Stimulated activated CD4-positive, alpha-beta T cell treated with anti-CD3 and anti-CD28 coated beads, Interleukin-1b, Interleukin-23, amount 100 ng/mL, for 1 hour (primary cell): ENCODE measurements around the gene S100A7.
"Not testable (repeated sequence)": the region's sequence is repeated elsewhere in the genome, so short reads cannot be mapped to it uniquely, and the experiment has no call there.

Experiments used
- DNase-seq, 2 donors: peaks; one replicate each; pipeline ENCODE4 v3.0.0-alpha.2; 2020; ENCODE audit warnings: low read depth in 2 of 2

The S100A7 gene

GRCh38 chr1:153431002-153431401 is 29.4 kb downstream of the S100A7 start:
- no peak for DNase-seq

- no peak for DNase-seq
Observed at GRCh38 chr1:153430561-153430960, 29.9 kb downstream of the S100A7 start.

DNA sequence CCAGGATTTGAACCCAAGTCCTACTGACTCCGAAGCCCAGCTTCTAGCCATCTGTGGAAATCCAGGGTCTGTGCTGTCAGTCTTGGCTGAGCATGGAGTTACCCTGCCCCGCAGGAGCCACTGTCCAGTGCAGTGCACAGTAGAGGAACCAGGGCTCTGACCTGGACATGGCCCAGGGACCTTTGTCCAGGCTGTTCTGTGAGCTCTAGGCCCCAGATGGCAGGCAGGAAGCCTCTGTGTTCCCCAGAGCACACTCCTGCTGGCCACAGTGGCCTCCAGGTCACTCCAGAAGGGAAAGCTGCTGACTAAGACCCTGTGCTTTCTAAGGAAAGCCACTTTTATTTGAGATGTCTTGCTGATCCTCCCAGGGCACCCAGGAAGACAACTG is 30.3 kb downstream of the S100A7 start:
- DNase-seq: no peak

DNA sequence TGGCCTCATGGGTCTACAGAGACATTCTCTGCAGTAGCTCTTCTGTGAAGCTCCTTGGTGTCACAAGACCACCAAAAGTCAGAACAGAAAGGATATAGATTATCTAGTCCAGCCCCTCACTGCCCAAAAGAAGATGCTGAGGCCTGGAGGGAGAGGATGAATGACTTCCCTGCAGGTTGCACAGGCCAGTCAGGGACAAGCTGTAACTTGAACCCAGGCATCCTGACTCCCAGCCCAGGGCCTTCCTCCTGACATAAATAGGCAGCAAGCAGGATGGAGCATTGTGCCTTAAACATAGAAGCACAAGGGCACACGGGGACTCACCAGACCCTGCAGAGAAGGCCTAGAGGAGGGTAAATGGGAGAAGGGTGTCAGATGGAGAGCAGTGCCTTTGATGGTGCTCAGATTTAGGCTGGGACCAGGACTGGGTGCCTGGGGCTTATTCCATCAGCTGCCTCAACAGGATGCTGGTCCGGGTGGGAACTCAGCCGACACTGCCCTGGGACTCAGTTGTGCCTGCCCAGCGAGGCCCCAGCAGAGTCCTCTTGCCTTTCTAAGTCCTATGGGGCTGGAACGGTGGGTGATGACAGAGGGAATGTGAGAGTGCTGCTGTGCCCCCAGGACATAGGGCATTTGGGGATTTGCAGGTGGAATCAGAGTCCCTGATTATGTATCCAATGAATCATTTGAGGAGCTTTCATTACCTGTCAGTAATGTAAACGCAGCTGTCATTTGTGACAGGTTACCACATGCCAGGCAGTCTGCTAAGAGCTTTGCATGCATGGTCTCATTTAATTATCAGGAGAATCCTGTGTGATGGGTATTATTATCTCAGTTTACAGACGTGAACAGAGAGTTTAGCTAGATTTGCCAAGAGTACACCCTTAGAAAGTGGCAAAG is 30.9 kb downstream of the S100A7 start:
- no peak for DNase-seq

DNA sequence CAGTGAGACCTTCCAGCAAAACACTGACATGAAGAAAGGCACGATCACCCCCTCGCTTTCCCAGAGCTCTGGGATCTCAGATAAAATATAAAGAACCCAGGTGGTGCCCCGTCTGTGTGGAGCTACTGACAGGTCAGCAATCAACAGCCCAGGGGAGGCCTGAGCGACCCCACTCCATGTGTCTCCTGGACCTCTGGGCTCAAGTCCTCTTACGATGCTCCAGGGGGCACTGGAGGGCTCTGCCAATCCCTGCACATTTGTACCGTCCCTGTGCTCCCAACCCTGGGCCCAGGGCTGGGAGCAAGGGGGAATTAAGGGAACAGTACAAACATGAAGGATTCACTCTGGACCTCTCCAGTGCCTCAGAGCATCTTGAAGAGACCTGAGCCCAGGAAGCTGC is 31.7 kb downstream of the S100A7 start:
- no peak for DNase-seq

- DNase-seq: no peak
Observed at GRCh38 chr1:153428073-153428638, 32.3 kb downstream of the S100A7 start.

DNA sequence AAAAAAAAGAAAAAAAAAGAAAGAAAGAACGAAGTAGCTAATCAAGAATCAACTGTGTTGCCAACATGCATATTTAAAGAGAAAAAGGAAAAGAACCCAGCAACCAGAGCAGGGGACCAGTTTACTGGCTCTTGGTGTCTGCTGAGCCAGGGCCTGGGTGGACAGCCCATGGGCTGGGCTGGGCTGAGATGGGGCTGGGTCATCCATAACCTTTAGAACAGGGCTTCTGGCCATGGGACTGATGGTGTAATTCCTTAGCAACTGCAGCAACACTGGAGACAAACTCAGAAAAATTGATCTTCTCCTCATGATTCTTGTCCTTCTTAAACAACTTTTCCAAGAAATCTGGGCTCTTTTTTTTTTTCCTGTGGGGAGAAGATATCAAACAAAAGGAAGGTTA is 33.6 kb downstream of the S100A7 start:
- no peak for DNase-seq

GRCh38 chr1:153422450-153423068 is 37.9 kb downstream of the S100A7 start:
- peak; percentile 13 to 52 for DNase-seq

GRCh38 chr1:153420306-153420705 is 40.1 kb downstream of the S100A7 start:
- DNase-seq: no peak

- not testable (repeated sequence) for DNase-seq
Observed at GRCh38 chr1:153419436-153419793, 41.0 kb downstream of the S100A7 start.

DNA sequence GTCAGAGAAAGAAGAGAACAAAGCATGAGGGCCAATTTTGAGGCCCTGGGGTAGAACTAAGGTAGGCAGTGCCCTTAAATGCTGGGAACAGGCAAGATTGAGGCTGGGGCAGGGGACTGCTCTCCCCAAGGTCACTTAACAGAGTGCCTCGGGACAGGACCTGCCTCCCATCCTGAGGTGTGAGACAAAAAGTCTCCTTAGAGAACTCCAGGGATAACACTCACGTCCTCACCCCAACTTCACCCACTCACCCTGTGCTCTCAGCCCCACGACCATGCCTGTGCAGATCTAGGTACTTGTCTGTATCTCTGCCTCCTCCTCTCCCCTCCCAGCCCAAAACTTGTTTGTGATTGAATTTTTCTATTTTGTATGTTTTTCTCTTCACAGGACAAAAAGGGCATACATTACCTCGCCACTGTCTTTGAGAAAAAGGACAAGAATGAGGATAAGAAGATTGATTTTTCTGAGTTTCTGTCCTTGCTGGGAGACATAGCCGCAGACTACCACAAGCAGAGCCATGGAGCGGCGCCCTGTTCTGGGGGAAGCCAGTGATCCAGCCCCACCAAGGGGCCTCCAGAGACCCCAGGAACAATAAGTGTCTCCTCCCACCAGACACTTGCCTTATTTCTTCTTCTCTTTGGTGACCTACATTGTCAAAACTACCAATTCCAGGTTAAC is 41.6 kb downstream of the S100A7 start:
- DNase-seq: not testable (repeated sequence)

DNA sequence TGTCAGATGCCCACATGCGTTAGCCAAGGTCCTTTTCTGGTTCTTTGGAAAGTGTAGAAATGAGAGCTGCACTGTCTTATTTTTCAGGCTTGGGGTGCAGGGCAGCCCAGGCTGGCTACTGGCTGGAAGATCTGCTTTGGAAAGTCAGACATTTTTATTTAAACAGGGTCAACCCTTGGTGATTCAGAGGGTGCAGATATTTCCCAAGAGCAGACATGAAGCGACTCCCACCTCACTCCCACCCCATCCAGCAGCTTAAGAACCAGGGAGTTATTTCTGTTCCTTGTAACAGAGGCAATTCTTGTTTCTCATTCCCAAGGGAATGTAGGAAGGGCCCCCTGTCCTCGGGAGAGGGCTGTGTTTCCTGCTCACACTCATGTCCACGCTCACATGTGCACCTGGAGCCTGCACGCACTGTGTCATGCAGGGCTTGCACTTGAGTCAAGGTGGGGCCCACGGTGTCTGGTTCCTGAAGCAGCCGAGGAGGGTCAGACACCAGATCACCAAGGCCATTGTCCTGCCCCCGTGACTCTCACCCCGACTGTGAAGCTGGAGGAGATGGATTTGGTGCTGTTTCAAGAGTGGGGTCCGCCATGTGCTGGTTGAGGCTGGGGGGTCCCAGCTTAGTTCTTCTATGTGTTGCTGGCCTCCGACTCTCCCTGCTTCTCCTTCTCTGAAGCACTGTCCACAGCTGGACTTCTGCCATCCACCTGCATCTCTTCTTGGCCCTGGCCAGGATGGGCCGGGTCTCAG is 43.1 kb downstream of the S100A7 start:
- DNase-seq: no peak

DNA sequence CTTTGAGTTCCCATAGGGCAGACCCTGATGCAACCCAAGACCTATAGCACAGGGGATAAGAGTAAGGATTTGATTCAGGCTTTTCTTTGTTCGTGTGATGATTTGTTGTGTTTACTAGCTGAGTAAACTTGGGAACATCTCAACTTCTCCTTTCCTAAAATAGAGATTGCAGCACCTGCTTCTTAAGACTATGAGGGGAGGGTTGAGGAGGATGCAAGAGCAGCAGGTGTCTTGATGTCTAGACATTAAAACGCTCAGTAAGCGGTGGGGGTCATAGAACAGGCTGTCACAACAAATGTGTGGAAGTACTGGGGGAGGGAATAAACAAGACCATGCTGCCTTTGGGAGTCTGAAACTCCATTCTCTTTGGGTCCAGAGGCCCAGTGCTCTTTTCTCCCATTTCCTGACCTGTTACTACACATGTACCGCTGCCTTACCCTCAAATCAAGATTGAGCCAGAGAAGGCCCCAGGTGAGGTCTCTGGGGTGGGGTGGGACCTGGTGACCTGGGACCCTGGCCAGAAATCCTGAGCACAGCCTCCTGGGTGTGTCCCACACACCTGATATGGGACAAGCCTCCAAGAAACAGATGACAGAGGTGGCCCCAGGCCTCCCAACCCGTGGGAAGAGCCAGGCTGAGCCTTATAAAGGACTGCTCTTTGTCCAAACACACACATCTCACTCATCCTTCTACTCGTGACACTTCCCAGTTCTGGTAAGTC is 44.4 kb downstream of the S100A7 start, which contains the start of gene S100A7A:
Gene S100A7A (plus strand): TSS at position 671 of the 721 bp plus-strand sequence. CDS start 1,563 bp downstream, outside the sequence.
- no peak for DNase-seq

- not testable (repeated sequence) for DNase-seq
Observed at GRCh38 chr1:153413961-153414360, 46.5 kb downstream of the S100A7 start.
